K562 (cell line): ENCODE results near the gene HSF2BP. TPM values are rescaled to one million over a fixed set of nuclear protein-coding genes. Genes with fewer than 3 reads are reported as not detected.

Experiments used
- DACH1 ChIP-seq: fragments of 450-650 bp; IDR thresholded peaks from 2 replicates; pipeline ENCODE4 v1.6.1; 2018; ENCODE audit not compliant: partially characterized antibody
- ERF ChIP-seq: fragments of 450-650 bp; formaldehyde crosslinking; IDR thresholded peaks from 2 replicates; pipeline ENCODE4 v1.4.0; 2020; ENCODE audit warnings: mild to moderate bottlenecking, mixed read lengths
- ETV1 ChIP-seq: fragments of 450-650 bp; conservative IDR thresholded peaks from 2 replicates; pipeline ENCODE4 v1.6.1; 2016; ENCODE audit warnings: missing genetic modification characterization, control low read depth, low read depth, missing compliant biosample characterization
- GABPB2 ChIP-seq: fragments of 250-450 bp; sonication (Bioruptor Pico); conservative IDR thresholded peaks from 2 replicates; pipeline ENCODE4 v1.5.1; 2021; ENCODE audit warnings: mild to moderate bottlenecking
- HMGN3 ChIP-seq: IDR thresholded peaks from 2 replicates; pipeline ENCODE4 v1.6.1; 2011; ENCODE audit warnings: borderline replicate concordance, low read depth, mild to moderate bottlenecking, mixed read lengths, low read length; ENCODE audit not compliant: insufficient read length; ENCODE audit errors: extremely low read depth
- HSF4 ChIP-seq: fragments of 250-450 bp; sonication (Bioruptor Pico); IDR thresholded peaks from 2 replicates; pipeline ENCODE4 v2.1.2; 2022; ENCODE audit warnings: mild to moderate bottlenecking, moderate library complexity, borderline replicate concordance
- IRF1 ChIP-seq: sonication (generic); formaldehyde crosslinking; IDR thresholded peaks from 2 replicates; pipeline ENCODE4 v1.8.0; 2022; ENCODE audit warnings: missing genetic modification reagents, mild to moderate bottlenecking, borderline replicate concordance
- KAT2B ChIP-seq: IDR thresholded peaks from one replicate; pipeline ENCODE4 v1.6.1; 2012; ENCODE audit warnings: low read depth, mild to moderate bottlenecking, control low read depth, inconsistent platforms, low read length, moderate library complexity
- KDM5B ChIP-seq: fragments of 200-600 bp; sonication (generic); IDR thresholded peaks from 2 replicates; pipeline ENCODE4 v1.6.1; 2012; ENCODE audit warnings: low read depth, mild to moderate bottlenecking, moderate library complexity, low read length, control low read depth, inconsistent platforms; ENCODE audit not compliant: insufficient replicate concordance
- PHF21A ChIP-seq: fragments of 450-650 bp; IDR thresholded peaks from 2 replicates; pipeline ENCODE4 v1.6.1; 2017; ENCODE audit warnings: low read depth, borderline replicate concordance
- POLR2A ChIP-seq: fragments of 450-650 bp; conservative IDR thresholded peaks from 2 replicates; pipeline ENCODE4 v1.6.1; 2016
- SIN3B ChIP-seq: fragments of 450-650 bp; IDR thresholded peaks from 2 replicates; pipeline ENCODE4 v1.6.1; 2017; ENCODE audit warnings: low read depth, mild to moderate bottlenecking, moderate library complexity
- UBTF ChIP-seq, 2 experiments: IDR thresholded peaks; 2 replicates each; pipeline ENCODE4 v1.6.1; 2012; ENCODE audit warnings: improper control_type of control experiment in 2 of 2, low read depth in 2 of 2, low read length in 2 of 2, borderline replicate concordance in 1 of 2
- ZBTB1 ChIP-seq: sonication (generic); formaldehyde crosslinking; IDR thresholded peaks from 2 replicates; pipeline ENCODE4 v1.8.1; 2023; ENCODE audit warnings: missing genetic modification reagents, low read depth, mild to moderate bottlenecking, borderline replicate concordance
- ZFPM2 ChIP-seq: fragments of 250-450 bp; sonication (Bioruptor Pico); IDR thresholded peaks from 2 replicates; pipeline ENCODE4 v1.5.1; 2022; ENCODE audit warnings: mild to moderate bottlenecking
- ZNF263 ChIP-seq: sonication (generic); formaldehyde crosslinking; IDR thresholded peaks from 2 replicates; pipeline ENCODE4 v1.8.0; 2022; ENCODE audit warnings: mild to moderate bottlenecking, missing genetic modification reagents, borderline replicate concordance
- ZNF395 ChIP-seq: fragments of 200-800 bp; sonication (Bioruptor generic); IDR thresholded peaks from 2 replicates; pipeline ENCODE4 v1.6.1; 2017; ENCODE audit warnings: missing genetic modification characterization, missing compliant biosample characterization
- ZNF445 ChIP-seq: fragments of 250-450 bp; sonication (Bioruptor Pico); IDR thresholded peaks from 2 replicates; pipeline ENCODE4 v1.4.0; 2020; ENCODE audit warnings: low read depth, mild to moderate bottlenecking, moderate library complexity
- ZNF639 ChIP-seq, 2 experiments: fragments of 200-800 bp in 1 of 2; sonication (Bioruptor generic) in 1 of 2; sonication (generic) in 1 of 2; formaldehyde crosslinking in 1 of 2; IDR thresholded peaks in 1 of 2; conservative IDR thresholded peaks in 1 of 2; 2 replicates each; pipeline versions ENCODE4 v1.5.0 to v1.6.1; 2016 to 2020; ENCODE audit warnings: missing compliant biosample characterization in 1 of 2, missing genetic modification characterization in 1 of 2, missing genetic modification reagents in 1 of 2
- ZNF644 ChIP-seq: fragments of 200-800 bp; sonication (Bioruptor generic); IDR thresholded peaks from 2 replicates; pipeline ENCODE4 v1.6.1; 2016; ENCODE audit warnings: low read depth, missing genetic modification characterization, missing compliant biosample characterization
- polyA plus RNA-seq, 8 experiments: library from polyadenylated mRNA; depleted of rRNA in 4 of 8; stranded (reverse) in 5 of 8; unstranded in 3 of 8; fragments of >200 nt; fragmentation: Nextera tagmentation in 2 of 8; fragmentation: Illumina TruSeq in 1 of 8; extraction: Ambion mirVana in 2 of 8; extraction: Trizol in 1 of 8; gene quantifications; 2 replicates each; pipeline versions ENCODE4 v1.2.1 to v1.2.3, GENCODE V29; 2011 to 2014; ENCODE audit warnings: inconsistent platforms in 1 of 8, missing spikeins in 1 of 8
- total RNA-seq, 7 experiments: library from RNA; depleted of rRNA in 6 of 7; stranded (reverse); fragments of >200 nt in 6 of 7; fragmentation: Illumina TruSeq in 2 of 7; extraction: Trizol in 2 of 7; gene quantifications; 2 replicates each; pipeline versions ENCODE4 v1.2.1 to v1.2.3, GENCODE V29; 2011 to 2021; ENCODE audit warnings: low replicate concordance in 1 of 7

Gene HSF2BP
- total and polyA plus RNA-seq, 9 of the 15 experiments (the other 6 are each of a cell fraction or from before 2014, with no cell fraction given), result 0.04 to 0.57 (median 0.20) TPM; not detected in 2

GRCh38 chr21:43659136-43660000, at the start of gene HSF2BP, which contains the start of gene RRP1B (continued):
- peak; percentile 84 for TF ChIP-seq HMGN3
- TF ChIP-seq IRF1 (CRISPR knock-in tag), result peak; percentile 94; the same call in 1 of the 2 replicates
- peak; percentile 53 for TF ChIP-seq ETV1 (tag)
- TF ChIP-seq ERF (CRISPR knock-in tag), result peak; percentile 23; the same call in 1 of the 2 replicates
- peak; percentile 87 to 91; a peak in 2 of 4 replicates for TF ChIP-seq UBTF (IDR thresholded peaks at IDR 0.05; ENCODE audit: borderline replicate concordance in 1 of 2, low read depth in 2 of 2, low read length in 2 of 2)
- TF ChIP-seq HSF4 (CRISPR knock-in tag), result 0 out of 2 replicates have a peak, but pooled peaks have one; percentile 11
- no peak for TF ChIP-seq ZNF445 (CRISPR knock-in tag)
- peak; percentile 50 for TF ChIP-seq DACH1
- TF ChIP-seq ZNF263 (CRISPR knock-in tag), result peak; percentile 60; the same call in 1 of the 2 replicates
- TF ChIP-seq ZFPM2, result no peak
- TF ChIP-seq KAT2B, result no peak
- TF ChIP-seq ZNF644 (tag), result peak; percentile 93
- no peak for TF ChIP-seq GABPB2
- peak; percentile 94 for TF ChIP-seq ZNF395 (CRISPR knock-in tag)
- TF ChIP-seq ZBTB1 (CRISPR knock-in tag), result peak; percentile 92
- peak; percentile 32; the same call in 1 of the 2 replicates for TF ChIP-seq PHF21A
- peak; percentile 91 for TF ChIP-seq POLR2A
- peak in 1 of 2 experiments; percentile 91; a peak in 2 of 4 replicates for TF ChIP-seq ZNF639 (CRISPR knock-in tag; conservative IDR thresholded peaks at IDR 0.05 in 1 of 2, IDR thresholded peaks at IDR 0.05 in 1 of 2)
- peak; percentile 97 for TF ChIP-seq SIN3B
- TF ChIP-seq KDM5B, result peak; percentile 96
